ENCODE data around the gene TSPAN13. TPM values are rescaled to one million over a fixed set of nuclear protein-coding genes. Genes with fewer than 3 reads are reported as not detected.

The TSPAN13 gene
- 91.9 TPM for total RNA-seq

- DNase-seq = peak; percentile 77
Observed at GRCh38 chr7:16753102-16753931, at the start of gene TSPAN13. TSS of gene TSPAN13 (plus strand) at chr7:16753755. CDS start at chr7:16753968, 213 bp downstream.

DNA sequence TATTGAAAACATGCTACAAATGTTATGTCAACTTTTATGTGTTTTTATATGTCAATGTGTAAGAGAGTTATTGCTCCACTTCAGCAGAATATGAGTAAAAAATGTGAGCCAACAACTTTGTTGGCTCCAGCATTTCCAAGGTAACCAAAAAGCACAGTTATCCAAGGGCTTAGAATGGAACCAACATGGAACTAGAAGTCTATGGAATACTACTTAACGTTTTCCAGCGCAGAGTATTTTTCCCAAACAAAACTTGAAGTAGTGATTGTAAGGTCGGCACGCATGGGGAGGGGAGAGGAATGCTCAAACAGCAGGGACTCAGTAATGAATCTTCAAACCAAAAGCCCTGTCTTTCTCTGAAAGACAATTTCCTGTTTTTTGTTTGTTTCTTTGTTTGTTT lies 45.0 kb upstream of the TSPAN13 start:
- no peak for DNase-seq

DNA sequence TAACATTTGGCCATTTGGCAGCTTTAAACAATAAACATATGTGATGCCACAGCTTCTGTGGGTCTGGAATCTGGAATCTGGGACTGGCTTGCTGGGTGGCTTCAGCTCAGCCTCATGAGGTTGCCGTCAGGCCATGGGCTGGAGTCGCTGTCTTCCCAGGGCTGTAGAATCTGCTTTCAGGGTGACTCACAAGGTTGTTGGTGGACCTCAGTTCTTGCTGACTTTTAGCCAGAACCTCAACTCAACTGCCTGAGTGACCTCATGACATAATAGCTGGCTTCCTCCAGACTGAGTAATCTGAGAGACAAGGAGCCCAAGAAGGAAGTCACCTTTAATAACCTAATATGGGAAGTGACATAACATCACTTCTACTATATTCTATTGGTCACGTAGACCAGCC lies 44.6 kb upstream of the TSPAN13 start:
- DNase-seq = no peak

DNA sequence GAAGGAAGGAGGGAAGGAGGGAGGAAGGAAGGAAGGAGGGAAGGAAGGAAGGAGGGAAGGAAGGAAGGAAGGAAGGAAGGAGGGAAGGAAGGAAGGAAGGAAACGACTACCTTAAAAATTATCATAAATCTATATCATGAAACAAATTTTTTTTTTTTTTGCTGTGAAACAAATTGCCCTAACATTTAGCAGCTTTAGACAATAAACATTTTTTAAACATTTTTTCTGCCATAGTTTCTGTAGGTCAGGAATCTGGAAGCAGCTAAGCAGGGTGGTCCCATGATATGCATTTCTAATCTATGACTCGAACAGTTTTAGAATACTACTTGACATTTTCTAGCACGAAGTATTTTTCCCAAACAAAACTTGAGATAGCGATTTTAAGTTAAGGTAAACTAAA lies 42.9 kb upstream of the TSPAN13 start:
- no peak for DNase-seq

GRCh38 chr7:16711730-16712129 lies 41.8 kb upstream of the TSPAN13 start:
- no peak for DNase-seq

GRCh38 chr7:16712916-16713315 lies 40.6 kb upstream of the TSPAN13 start:
- DNase-seq = no peak

- DNase-seq = no peak
Observed at GRCh38 chr7:16715928-16716327, 37.6 kb upstream of the TSPAN13 start.

DNA sequence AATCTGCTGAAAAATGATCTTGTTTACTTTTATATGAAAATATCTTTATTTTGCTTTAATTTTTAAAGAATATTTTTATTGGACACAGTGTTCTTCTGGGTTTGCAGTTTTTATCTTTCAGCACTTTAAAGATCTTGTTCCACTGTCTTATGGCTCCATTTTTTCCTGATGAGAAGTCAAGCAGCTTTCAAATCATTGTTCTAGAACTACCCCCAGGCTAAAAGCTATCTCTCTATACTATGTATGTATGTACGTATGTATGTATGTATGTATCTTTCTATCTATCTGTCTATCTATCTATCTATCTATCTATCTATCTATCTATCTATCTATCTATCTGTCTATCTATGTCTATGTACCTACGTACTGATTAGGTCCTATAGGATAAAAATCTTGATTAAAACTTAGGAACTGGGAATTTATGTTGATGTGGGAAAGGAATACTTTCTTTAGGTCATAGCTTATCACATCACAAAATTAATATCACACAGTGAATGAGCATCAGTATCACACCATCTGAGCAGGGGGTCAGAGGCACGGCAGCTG lies 35.4 kb upstream of the TSPAN13 start:
- no peak for DNase-seq

DNA sequence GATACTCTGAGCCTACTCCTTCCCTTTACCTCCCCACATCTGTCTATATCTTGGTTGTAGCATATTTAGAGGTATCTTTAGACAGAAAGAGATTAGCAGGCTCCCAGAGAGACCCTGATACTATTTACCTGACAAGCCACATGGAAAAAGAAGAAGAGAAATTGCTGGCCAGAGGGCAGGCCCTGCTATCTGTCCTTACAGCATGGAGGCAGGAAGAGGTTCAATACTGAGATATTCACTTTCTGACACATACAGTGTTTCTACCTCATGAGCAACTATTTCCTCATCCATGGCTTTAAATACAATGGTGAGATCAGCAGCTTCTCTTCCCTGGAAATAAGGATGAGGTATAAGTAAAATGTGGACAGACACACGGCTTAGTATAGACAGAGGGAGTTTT lies 33.9 kb upstream of the TSPAN13 start:
- no peak for DNase-seq

GRCh38 chr7:16721541-16721940 lies 32.0 kb upstream of the TSPAN13 start:
- DNase-seq = no peak

DNA sequence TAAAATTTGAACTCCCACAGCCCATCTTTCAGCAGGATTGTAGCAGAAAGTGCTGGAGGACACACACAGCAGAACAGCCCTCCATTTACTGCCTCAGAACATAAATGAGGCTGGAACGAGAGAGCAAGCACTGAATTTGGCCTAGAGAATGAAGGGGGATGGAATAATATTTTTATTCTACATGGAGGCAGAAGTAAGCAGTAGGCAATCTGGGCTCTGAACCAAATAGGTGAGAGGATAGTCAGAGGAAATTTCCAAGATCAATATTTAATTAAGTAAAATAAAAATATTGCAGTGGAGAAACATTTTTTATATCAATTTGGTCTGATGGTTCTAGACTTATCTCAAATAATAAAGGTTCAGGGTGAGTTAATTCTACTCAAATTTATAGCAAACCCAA lies 29.2 kb upstream of the TSPAN13 start:
- no peak for DNase-seq

DNA sequence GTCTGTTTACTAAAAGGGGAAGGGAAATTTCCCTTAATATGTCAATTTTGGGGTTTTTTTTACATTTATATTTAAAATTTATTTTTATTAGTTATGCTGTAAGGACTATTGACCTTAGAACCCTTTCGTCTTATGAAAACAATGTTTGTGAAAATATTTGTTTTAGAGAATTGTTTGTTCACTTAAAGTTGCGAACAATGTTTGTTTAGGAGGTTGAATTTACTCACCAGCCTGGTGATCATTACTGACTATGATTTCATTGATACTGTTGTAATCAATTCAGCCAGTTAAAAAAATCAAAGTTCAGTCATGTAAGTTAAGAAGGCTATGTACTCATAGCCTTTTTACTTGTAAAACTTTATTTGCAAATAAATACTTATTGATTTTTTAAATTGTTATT lies 27.4 kb upstream of the TSPAN13 start:
- no peak for DNase-seq

GRCh38 chr7:16727736-16728135 lies 25.8 kb upstream of the TSPAN13 start:
- no peak for DNase-seq

DNA sequence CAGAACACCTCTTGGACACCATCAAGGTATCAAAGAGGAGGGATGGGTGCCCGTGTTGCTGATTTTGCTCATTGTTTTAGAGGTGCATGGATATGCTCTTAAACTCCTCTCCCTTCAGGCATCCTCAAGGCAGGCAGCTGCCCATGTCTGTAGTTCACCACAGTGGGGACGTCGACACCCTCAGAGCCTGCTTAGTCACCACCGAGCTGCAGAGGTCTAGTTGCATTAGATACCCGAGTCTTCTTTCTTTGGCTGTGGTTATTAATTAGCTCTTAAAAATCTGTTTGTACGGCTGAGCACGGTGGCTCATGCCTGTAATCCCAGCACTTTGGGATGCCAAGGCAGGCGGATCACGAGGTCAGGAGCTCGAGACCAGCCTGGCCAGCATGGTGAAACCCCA lies 24.7 kb upstream of the TSPAN13 start:
- no peak for DNase-seq

- DNase-seq = no peak
Observed at GRCh38 chr7:16729541-16729940, 24.0 kb upstream of the TSPAN13 start.

- no peak for DNase-seq
Observed at GRCh38 chr7:16730937-16731336, 22.6 kb upstream of the TSPAN13 start.

DNA sequence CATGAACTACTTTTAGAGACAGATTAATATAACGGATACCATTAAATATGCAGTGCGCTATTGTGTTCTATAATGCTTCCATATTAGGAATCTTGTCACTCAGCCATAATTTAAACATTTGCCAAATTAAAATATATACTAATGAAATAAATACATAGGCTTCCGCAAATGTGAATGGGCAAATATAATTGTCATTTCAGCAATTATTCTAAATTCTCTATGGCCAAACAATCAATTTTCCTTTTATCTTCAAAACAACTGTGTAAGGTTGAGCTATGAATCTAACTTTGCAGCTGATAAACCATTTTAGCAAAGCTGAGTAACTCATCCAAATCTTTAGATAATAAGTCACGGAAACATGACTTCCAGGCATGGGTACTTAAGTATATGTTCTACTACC lies 20.7 kb upstream of the TSPAN13 start:
- DNase-seq = no peak

- no peak for DNase-seq
Observed at GRCh38 chr7:16734148-16734726, 19.3 kb upstream of the TSPAN13 start.

DNA sequence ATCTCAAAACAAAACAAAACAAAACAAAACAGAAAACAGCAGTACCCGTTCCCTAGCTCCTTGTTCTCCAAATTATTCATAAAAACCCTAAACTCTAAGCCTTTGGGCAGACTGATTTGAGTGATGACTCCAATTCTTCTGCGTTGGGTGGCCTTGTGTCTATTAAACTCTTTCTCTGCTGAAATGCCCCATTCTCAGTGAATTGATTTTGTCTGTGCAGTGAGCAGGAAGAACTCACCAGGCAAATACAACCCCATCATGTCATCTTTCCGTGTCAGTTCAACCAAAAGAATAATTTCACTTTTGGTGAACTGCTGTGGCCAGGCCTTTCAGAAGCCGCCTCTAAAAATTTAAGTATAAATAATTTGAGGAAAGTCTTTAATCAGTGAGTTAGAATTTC lies 18.5 kb upstream of the TSPAN13 start:
- DNase-seq = no peak

- no peak for DNase-seq
Observed at GRCh38 chr7:16738011-16738688, 15.4 kb upstream of the TSPAN13 start.

DNA sequence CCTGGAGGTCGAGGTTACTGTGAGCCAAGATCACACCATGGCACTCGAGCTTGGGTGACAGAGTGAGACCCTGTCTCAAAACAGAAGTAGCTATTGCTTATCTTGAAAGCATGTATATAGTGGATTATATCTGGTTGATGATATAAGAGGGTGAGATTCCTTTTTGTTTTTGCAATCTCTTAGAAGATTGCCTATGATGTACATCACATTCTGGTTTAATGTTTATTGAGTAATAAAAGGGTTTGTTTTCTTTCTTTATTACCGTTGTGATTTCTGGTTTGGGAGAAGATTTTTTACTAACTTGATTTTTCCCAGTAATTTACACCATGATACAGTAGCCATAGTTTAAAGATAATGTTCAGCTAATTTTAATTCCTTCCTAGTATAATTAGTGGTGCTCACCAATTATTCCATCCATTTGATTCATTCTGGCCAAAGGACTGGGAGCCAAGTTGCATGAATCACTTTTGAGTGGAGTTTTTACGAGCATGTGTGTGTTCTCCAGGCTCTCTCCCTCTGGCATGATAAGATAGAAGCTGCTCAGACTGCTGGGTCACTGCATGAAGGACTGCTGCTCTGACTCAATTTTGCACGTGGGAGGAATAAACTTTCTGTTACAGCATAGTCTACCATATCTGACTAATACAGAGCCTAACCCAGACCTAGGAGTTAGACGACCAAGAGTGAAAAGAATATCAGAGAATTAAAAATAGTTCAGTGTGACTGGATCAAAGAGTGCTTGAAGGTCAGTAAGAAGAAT lies 13.5 kb upstream of the TSPAN13 start:
- peak; percentile 25 for DNase-seq

GRCh38 chr7:16740623-16740953 lies 13.0 kb upstream of the TSPAN13 start:
- no peak for DNase-seq

DNA sequence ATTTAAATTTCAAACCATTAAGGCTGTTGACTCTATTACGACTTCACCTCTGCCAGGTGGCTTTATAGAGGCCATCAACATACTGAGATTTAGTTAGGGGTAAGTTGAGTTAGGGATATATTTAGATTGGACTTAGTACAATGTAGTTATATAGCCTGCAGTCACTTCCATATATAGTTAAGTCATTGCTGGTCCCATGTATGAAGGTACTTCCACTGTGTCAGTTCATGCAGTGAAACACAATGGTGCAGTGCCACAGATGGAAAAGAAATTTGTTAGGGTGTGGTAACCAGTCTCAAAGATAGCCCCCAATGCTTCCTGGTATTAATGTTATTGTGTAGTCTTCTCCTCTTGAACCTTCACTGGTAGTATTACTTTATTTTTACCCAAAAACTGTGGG lies 12.6 kb upstream of the TSPAN13 start:
- no peak for DNase-seq
